Endothelial cell of umbilical vein (primary cell): ENCODE measurements around the gene GUCY1B1. TPM values are rescaled to one million over a fixed set of nuclear protein-coding genes. Genes with fewer than 3 reads are reported as not detected.

Experiments
- BruUV-seq: library from RNA; stranded (reverse); fragments of 400-500 nt; replicated peaks from 2 replicates; lab custom pipeline; 2021; lab: Mats Ljungman, UMichigan
- CTCF ChIA-PET: fragments of 300-600, 350-600 bp; sonication (Branson Sonifier 250); formaldehyde crosslinking; loops from one replicate; lab custom pipeline; 2021; ENCODE audit warnings: antibody characterized with exemption, inconsistent platforms; lab: Charles Lee
- POLR2A ChIA-PET: fragments of 300-600, 350-600 bp; sonication (Branson Sonifier 250); formaldehyde crosslinking; loops from one replicate; lab custom pipeline; 2021; ENCODE audit warnings: antibody characterized with exemption, inconsistent platforms; lab: Charles Lee
- DNase-seq: peaks from one replicate; pipeline ENCODE4 v3.0.0-alpha.2; 2011; ENCODE audit warnings: low read depth, low spot score
- FAIRE-seq: peaks from 2 replicates; lab custom pipeline; 2011; peaks lifted over from hg19 to GRCh38; lab: Jason Lieb, UNC
- H2AFZ ChIP-seq: 2 replicates; pipeline ENCODE4 v1.6.0; 2012; ENCODE audit warnings: low read depth, low read length, control low read depth, inconsistent platforms
- H3K27ac ChIP-seq: 2 replicates; pipeline ENCODE4 v1.5.1; 2011; ENCODE audit warnings: low read depth, mild to moderate bottlenecking, control low read depth, low read length, moderate library complexity; ENCODE audit not compliant: insufficient read depth
- H3K27me3 ChIP-seq, 2 experiments: 2 replicates each; pipeline versions ENCODE4 v1.6.0 to v1.6.1; 2011; ENCODE audit warnings: low read length in 2 of 2, mixed read lengths in 1 of 2; ENCODE audit not compliant: control insufficient read depth in 2 of 2, insufficient read depth in 2 of 2
- H3K36me3 ChIP-seq, 2 experiments: 2 replicates in 1 of 2; 3 replicates in 1 of 2; pipeline ENCODE4 v1.5.1; 2011; ENCODE audit warnings: low read length in 2 of 2, mild to moderate bottlenecking in 1 of 2, moderate library complexity in 1 of 2; ENCODE audit not compliant: control insufficient read depth in 2 of 2, insufficient read depth in 2 of 2; ENCODE audit errors: extremely low read depth in 1 of 2
- H3K4me1 ChIP-seq: 3 replicates; pipeline ENCODE4 v1.5.1; 2011; ENCODE audit warnings: mild to moderate bottlenecking, low read length; ENCODE audit not compliant: control insufficient read depth, insufficient read depth; ENCODE audit errors: extremely low read depth
- H3K4me2 ChIP-seq: 2 replicates; pipeline ENCODE4 v1.6.1; 2011; ENCODE audit warnings: low read length, control low read depth, mixed read lengths; ENCODE audit not compliant: insufficient read depth
- H3K4me3 ChIP-seq, 3 experiments: fragments of 200-600 bp in 1 of 3; sonication (generic), shearing (Covaris generic) in 1 of 3; replicated peaks in 1 of 3; 2 replicates each; pipeline ENCODE4 v1.5.1; 2011 to 2016; ENCODE audit warnings: control low read depth in 3 of 3, low read length in 3 of 3, mild to moderate bottlenecking in 2 of 3, inconsistent platforms in 1 of 3, low read depth in 1 of 3, moderate library complexity in 1 of 3; ENCODE audit not compliant: insufficient read depth in 1 of 3
- H3K79me2 ChIP-seq: 2 replicates; pipeline ENCODE4 v1.6.0; 2012; ENCODE audit warnings: low read length, inconsistent platforms; ENCODE audit not compliant: control insufficient read depth, insufficient read depth
- H3K9ac ChIP-seq: replicated peaks from 2 replicates; pipeline ENCODE3; 2011; ENCODE audit warnings: low read length, control low read depth; ENCODE audit not compliant: insufficient read depth; ENCODE audit errors: extremely low read depth
- H3K9me1 ChIP-seq: replicated peaks from 3 replicates; pipeline ENCODE4 v1.6.0; 2011; ENCODE audit warnings: mild to moderate bottlenecking, low read length; ENCODE audit not compliant: control insufficient read depth, insufficient read depth; ENCODE audit errors: extremely low read depth
- H3K9me3 ChIP-seq: replicated peaks from 2 replicates; pipeline ENCODE4 v1.5.1; 2012; ENCODE audit warnings: low read length, inconsistent platforms; ENCODE audit not compliant: control insufficient read depth, insufficient read depth
- H4K20me1 ChIP-seq: replicated peaks from 2 replicates; pipeline ENCODE3; 2011; ENCODE audit warnings: mild to moderate bottlenecking, low read length; ENCODE audit not compliant: control insufficient read depth, insufficient read depth; ENCODE audit errors: extremely low read depth
- EZH2 ChIP-seq: IDR thresholded peaks from 2 replicates; pipeline ENCODE4 v1.6.1; 2012; ENCODE audit warnings: borderline replicate concordance, low read depth, mild to moderate bottlenecking, moderate library complexity, low read length, inconsistent platforms; ENCODE audit not compliant: severe bottlenecking
- GATA2 ChIP-seq: IDR thresholded peaks from 2 replicates; pipeline ENCODE4 v1.7.0; 2011; ENCODE audit warnings: low read depth, mild to moderate bottlenecking, moderate library complexity, mixed read lengths, low read length; ENCODE audit not compliant: insufficient read length, insufficient read depth
- MAX ChIP-seq: IDR thresholded peaks from 2 replicates; pipeline ENCODE4 v1.6.1; 2011; ENCODE audit not compliant: insufficient read depth, insufficient read length
- MYC ChIP-seq: IDR thresholded peaks from one replicate; pipeline ENCODE4 v1.6.1; 2011; ENCODE audit warnings: mild to moderate bottlenecking, low read depth, low read length
- POLR2A ChIP-seq: IDR thresholded peaks from 2 replicates; pipeline ENCODE4 v1.6.1; 2012; ENCODE audit warnings: low read depth, mild to moderate bottlenecking, control low read depth, low read length
- POLR2AphosphoS5 ChIP-seq: IDR thresholded peaks from 2 replicates; pipeline ENCODE4 v1.6.1; 2012; ENCODE audit warnings: low read depth, mild to moderate bottlenecking, control low read depth, low read length, moderate library complexity; ENCODE audit not compliant: insufficient read depth
- dilution Hi-C: fragments of 300-500 bp; cut with MboI; formaldehyde crosslinking; loops from one replicate; pipeline ENCODE4 v1.15.0; 2019; ENCODE audit warnings: low sequenced_read_pairs; ENCODE audit not compliant: extremely low pct_ligation_motif_present
- intact Hi-C: fragments of 100-400 bp; cut with micrococcal nuclease; formaldehyde crosslinking; loops from one replicate; pipeline ENCODE4 v1.10.0; 2022
- polyA plus RNA-seq, 4 experiments: library from polyadenylated mRNA; depleted of rRNA in 3 of 4; stranded (reverse) in 3 of 4; unstranded in 1 of 4; fragments of >200 nt; gene quantifications; 2 replicates each; pipeline versions ENCODE4 v1.2.1 to v1.2.3, GENCODE V29; 2011 to 2012; ENCODE audit warnings: missing spikeins in 1 of 4
- total RNA-seq: library from RNA; stranded (reverse); gene quantifications from 2 replicates; pipeline ENCODE4 v1.2.3, GENCODE V29; 2021
- TF ChIP-seq, protein P1 (sequence below), 2 donors: IDR thresholded peaks; 1 replicate in 1 of 2; 2 replicates in 1 of 2; pipeline ENCODE4 v1.5.1; 2011; ENCODE audit warnings: low read length in 2 of 2, mild to moderate bottlenecking in 2 of 2, moderate library complexity in 2 of 2, control low read depth in 1 of 2, inconsistent platforms in 1 of 2, low read depth in 1 of 2; ENCODE audit not compliant: insufficient read depth in 1 of 2; ENCODE audit errors: extremely low read depth in 1 of 2

GUCY1B1 gene
- total and polyA plus RNA-seq, 2 donors (not counting 3 experiments of a cell fraction or from before 2014, with no cell fraction given), result 1.9 to 4.7 TPM

GRCh38 chr4:155818639-155819038, 59.8 kb downstream of the GUCY1B1 start:
- no peak for TF ChIP-seq GATA2
- no peak for TF ChIP-seq MYC
- TF ChIP-seq POLR2A, result no peak
- TF ChIP-seq EZH2, result no peak
- no peak for TF ChIP-seq MAX
- no peak for TF ChIP-seq POLR2AphosphoS5
- TF ChIP-seq, protein P1, sequence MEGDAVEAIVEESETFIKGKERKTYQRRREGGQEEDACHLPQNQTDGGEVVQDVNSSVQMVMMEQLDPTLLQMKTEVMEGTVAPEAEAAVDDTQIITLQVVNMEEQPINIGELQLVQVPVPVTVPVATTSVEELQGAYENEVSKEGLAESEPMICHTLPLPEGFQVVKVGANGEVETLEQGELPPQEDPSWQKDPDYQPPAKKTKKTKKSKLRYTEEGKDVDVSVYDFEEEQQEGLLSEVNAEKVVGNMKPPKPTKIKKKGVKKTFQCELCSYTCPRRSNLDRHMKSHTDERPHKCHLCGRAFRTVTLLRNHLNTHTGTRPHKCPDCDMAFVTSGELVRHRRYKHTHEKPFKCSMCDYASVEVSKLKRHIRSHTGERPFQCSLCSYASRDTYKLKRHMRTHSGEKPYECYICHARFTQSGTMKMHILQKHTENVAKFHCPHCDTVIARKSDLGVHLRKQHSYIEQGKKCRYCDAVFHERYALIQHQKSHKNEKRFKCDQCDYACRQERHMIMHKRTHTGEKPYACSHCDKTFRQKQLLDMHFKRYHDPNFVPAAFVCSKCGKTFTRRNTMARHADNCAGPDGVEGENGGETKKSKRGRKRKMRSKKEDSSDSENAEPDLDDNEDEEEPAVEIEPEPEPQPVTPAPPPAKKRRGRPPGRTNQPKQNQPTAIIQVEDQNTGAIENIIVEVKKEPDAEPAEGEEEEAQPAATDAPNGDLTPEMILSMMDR (IDR thresholded peaks at IDR 0.05; ENCODE audit: extremely low read depth in 1 of 2, insufficient read depth in 1 of 2, low read depth in 1 of 2, low read length in 2 of 2), result no peak
- CTCF ChIA-PET, result no interaction called here
- Histone ChIP-seq H3K36me3 (no peaks in the 10 kb centered on the region), H3K9me1 (no peaks in the 10 kb centered on the region), H3K27me3 (no peaks in the 10 kb centered on the region), H2AFZ (no peak overlapping the region), H3K4me3 (no peak overlapping the region), H3K79me2 (no peaks in the 10 kb centered on the region), H3K4me1 (no peaks in the 10 kb centered on the region), H3K27ac (no peak overlapping the region), H4K20me1 (no peaks in the 10 kb centered on the region), H3K9me3 (no peaks in the 10 kb centered on the region), H3K9ac (no peak overlapping the region), H3K4me2 (no peak overlapping the region)
- no peak for DNase-seq
- POLR2A ChIA-PET, result no interaction called here
- intact Hi-C loops (no loop called here), dilution Hi-C loops (no loop called here)
- BruUV-seq, result no TSS peak
- FAIRE-seq, result no peak
